Stimulated activated CD8-positive, alpha-beta memory T cell treated with anti-CD3 and anti-CD28 coated beads, Interleukin-12 subunit alpha, Interleukin-12 subunit beta, amount 100 ng/mL, for 24 hours (primary cell): Measurements from ENCODE around the gene NDFIP2.
A peak's percentile ranks its signal among the peaks of the same experiment; 100 is the strongest.

Experiments
- DNase-seq: peaks from one replicate; pipeline ENCODE4 v3.0.0-alpha.2; 2020; ENCODE audit errors: extremely low read depth

NDFIP2 gene

DNA sequence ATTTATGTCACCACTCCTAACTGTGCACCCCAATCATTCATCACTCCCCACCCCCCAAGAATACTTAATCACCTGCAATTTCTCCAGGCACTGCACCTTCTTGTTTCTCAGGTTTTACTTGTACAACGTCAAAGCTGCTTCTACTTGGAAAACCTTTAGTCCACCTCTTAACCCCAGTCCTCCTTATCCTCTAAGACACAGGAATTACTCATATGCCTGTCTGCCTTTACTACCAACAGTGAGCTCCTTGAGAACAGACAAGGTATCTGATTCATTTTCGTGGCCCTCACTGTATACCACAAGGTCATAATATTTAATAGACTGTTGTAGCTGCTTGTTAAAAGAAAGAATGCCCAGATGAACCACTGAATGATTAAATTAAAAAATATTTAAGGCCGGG lies 21.0 kb upstream of the NDFIP2 start:
- no peak for DNase-seq

DNA sequence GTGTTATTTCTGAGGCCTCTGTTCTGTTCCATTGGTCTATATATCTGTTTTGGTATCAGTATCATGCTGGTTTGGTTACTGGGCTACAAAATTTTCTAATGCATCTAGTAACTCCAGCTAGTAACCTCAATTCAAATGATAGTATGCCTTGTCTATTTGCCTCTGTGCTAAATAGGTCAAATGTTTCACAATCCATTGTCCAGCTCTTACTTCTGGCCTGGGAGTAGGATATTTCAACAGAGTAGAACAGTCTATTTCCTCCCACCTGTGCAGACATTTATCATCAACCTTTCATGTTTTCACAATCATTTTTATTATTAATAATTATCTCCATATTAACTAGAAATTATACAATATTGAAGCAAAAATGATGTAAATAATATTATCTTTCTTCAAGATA lies 18.1 kb upstream of the NDFIP2 start:
- no peak for DNase-seq

DNA sequence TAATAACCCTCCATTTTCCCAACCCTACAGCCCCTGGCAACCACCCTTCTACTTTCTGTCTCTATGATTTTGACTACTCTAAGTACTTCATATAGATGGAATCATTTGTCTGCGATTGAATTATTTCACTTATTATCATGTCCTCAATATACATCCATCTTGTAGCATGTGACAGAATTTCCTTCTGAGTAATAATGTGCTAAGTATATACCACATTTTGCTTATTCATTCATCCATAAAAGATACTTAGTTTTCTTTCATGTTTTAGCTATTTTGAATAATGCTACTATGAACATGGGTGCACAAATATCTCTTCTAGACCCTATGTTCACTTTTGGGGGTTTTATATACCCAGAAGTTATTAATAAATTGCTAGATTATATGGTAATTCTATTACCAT lies 17.4 kb upstream of the NDFIP2 start:
- no peak for DNase-seq

DNA sequence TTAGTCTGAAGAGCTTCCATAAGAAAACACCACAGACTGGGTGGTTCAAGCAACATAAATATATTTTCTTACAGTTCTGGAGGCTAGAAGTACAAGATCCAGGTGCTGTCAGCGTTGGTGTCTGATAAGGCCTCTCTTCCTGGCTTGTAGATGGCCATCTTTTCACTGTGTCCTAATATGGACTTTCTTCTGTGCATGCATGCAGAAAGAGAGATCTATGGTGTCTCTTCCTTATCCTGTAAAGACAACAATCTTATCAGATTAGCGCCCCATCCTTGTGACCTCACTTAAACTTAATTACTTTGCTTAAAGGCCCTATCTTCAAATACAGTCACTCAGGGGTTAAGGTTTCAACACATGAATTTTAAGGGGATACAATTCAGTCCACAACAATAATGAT lies 14.1 kb upstream of the NDFIP2 start:
- DNase-seq = no peak

DNA sequence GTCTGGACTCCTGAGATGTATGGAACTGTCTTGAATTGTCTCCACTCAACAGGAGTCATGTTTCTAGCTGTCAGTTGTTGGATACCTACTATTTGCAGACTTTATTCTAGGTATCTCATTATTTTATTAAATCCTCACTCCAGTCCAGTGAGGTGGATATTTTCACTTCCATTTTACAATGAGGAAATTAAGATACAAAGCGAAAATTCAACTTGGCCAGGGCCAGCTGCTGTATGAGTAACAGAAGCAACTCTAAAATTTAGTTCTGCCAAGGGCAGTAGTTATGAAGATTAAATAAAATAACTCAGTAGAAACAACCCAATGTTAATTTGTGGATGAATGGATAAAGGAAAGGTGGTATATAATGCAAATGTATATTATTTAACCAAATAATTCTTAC lies 12.6 kb upstream of the NDFIP2 start:
- no peak for DNase-seq

DNA sequence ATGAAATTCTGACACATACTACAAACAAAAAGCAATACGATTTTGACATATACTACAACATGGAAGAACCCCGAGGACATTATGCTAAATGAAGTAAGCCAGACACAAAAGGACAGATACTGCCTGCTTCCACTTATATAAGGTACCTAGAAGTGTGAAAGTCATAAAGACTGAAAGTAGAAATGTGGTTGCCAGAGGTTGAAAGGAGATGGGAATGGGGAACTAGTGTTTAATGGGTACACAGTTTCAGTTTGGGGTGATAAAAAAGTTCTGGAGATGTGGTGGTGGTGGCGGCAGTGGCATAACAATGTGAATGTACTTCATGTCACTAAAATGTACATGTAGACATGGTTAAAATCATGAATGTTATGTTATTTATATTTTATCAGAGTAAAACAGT lies 12.1 kb upstream of the NDFIP2 start:
- no peak for DNase-seq

DNA sequence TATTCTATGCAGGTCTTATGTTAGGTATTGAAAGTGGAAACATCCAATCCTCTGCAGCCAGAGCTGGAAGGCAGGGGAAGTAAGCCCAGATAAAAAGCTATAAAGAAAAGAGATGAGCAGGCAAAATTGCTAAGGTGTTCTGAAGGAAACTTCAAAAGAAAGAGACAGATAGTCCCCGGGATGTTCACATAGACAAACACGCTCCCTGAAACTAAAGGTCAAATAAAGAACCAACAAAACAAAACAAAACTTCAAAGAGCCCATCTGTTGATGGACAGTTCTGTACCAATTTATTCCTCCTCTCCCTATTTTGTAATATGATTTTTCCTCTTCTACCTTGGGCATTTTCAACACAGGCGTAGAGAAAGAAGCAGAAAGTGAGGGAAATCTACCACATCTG lies 11.3 kb upstream of the NDFIP2 start:
- no peak for DNase-seq

DNA sequence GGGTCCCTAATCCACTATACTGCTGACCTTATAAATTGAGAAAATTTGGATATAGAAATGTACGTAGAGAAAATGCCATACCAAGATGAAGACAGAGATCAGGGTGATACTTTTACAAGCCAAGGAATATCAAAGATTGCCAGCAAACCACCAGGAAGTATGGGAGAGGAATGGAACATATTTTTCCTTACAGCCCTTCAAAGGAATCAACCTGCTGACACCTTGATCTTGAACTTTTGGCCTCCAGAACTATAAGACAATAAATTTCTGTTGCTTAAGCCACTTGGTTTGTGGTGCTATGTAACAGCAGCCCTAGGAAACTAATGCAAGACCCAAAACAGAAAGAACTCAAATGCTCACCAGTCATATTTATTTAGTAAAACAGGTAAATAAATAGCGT lies 10.3 kb upstream of the NDFIP2 start:
- no peak for DNase-seq

DNA sequence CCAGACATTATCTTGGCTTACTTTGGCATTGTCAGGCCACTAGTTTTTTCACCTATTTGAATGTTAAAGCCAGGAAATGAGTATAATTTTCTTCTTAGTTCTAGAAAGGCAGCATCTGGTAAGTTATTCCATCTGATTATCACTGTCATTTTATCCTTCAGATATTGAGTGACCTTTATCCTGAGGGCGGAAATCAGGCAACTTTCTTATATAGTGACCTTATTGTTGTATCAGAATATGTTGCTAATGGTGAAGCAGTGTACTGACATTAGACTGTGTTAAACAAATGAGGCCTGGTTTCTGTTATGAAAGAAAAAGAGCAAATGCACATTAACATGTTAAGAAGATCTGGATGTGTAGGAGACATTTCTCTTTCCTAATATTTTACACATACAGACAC lies 5.4 kb upstream of the NDFIP2 start:
- no peak for DNase-seq

DNA sequence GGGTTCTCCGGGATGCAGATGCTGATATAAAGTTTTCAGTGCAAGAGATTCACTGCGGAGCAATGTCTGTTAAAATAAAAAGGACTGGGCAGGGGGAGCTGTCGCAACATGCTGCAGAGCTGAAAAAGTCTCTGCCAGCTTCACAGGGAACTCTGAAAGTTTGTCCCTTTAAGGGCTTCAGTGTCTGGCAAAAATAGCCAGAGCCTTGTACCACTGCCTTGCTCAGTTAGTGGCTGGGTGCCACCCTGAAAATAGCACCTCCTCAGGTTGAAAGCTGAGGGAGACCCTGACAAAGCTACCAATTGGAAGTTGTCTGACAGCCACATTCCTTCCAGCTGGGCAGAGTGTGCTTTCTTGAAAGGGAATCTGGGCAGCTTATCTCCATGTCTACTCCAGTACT lies 3.0 kb upstream of the NDFIP2 start:
- DNase-seq = no peak

DNA sequence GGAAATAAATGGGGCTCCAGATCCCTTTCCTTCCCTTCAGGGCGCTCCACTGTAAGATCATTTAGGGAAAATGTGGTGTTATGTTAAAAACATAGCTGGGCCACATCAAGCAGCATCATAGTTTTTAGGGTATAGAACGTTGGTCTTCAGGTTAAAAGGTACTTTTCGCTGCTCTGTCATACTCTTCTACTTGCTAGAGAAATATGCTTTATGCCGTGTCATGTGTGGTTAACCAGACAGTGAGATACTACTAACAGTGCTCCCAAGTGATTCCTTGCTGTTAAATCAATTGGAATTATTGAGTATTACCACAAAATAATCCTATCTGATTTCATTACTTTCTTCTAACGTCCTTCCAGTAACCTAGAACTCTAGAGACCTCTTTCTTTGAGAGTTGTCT lies 1.1 kb upstream of the NDFIP2 start:
- no peak for DNase-seq

DNA sequence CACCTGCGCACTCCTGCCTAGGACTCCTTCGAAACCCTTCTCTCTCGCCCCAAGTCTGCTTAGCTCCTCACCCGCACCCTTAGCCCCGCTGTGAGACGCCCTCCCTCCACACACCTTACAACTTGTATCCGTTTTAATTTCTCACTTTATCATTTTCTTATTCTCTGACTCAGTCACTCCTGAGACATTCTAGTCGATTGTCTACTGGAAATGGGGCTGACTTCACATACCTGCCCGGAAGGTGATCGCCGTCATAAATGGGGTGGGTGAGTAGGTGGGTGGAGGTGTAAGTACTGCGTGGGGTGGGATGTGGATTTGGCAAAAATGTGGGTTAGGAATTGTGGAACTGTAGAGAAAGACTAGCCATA lies 714 bp downstream of the NDFIP2 start:
- DNase-seq = peak; percentile 45

DNA sequence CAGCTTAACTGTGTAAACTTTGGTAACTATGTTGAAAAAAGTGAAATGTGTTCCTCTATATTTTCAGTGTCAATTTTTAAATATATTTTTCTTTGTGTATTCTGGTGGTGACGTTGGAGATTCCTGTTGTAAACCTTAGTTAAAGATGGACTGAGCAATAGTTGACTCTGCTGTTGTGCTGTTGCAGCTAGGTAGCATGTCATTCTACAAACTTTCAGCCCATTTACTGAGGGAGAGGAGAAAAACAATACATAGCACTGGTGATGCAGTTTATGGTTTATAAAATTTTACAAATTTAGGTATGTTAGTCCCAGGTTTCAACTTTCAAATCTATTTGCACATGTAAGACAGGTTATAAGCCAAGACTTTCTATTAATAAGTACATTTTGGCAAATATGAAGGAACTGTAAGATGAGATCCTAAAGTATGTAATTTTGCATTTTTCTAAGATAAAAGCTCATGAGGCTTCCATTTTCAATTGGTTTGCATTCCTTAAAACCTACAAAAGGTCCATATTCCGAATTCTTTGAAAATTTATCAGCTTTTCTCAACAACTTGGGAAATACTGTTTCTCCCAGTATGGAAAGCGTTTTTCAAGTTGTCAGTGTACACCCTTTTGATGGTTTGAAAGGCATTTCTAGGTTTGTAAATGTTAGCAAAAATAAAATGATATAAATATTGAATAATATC lies 1.5 kb downstream of the NDFIP2 start:
- DNase-seq = no peak

DNA sequence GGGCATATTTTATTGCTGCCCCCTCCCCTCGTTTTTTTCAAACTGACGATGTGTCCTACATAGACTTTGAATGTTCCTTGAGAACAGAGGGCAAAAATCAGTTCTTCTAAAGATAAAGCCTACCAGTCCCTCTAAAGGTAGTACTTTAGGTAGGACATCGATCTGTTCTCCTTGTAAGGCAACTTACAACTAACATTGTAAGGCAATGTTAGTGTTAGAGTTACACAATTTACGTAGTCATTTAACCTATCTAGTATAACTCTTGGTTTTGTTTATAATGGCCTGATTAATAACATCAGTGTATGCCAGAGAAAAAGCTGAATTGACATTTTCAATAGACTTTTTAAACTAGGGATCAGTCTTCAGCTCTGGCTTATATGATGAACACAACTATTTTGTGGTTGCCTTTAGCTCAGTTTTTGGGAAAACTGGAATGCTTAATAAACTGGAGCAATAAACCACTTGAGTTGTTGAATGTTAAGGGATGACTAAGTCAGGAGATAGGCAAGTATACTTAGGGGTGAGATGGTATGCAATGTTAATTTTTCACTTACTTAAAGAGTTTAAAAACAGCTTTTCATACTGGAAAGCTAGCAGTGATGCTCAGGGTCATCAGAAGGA lies 2.2 kb downstream of the NDFIP2 start:
- no peak for DNase-seq

DNA sequence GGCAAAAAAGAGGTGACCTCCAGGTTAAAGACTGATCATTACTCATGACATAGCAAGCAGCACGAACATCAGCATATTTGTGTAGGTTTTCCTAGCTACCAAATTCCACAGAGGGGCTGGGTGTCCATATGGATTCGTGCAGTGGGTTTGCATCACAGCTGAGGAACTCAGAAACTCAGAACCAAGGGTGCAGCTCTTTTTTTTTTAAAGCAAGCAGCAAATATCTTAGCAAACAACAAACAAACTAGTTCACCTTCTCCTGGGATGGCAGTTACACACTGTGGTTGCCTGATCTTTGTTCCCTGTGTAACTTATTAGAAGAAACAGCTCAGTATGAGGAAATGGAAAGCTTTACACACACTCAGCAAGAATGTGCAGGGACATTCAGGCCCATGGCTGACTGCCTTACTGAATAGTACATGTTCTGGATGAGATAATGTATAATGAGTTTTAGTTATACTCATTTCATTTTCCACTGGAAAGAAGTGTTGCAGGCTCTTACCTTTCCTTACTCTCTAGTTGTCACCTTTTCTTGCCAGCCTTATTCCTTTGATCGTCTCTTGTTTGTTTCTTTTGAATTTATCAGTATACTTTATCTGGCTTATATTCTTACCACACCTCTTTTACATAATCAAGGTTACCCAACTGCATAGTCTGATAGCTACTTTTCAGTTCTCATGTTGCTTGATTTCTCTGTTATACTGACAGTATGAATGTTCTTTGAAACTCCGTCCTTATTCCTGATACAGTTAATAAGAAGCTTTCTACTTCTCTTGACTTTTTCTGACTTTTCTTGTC lies 4.3 kb downstream of the NDFIP2 start:
- DNase-seq = no peak

DNA sequence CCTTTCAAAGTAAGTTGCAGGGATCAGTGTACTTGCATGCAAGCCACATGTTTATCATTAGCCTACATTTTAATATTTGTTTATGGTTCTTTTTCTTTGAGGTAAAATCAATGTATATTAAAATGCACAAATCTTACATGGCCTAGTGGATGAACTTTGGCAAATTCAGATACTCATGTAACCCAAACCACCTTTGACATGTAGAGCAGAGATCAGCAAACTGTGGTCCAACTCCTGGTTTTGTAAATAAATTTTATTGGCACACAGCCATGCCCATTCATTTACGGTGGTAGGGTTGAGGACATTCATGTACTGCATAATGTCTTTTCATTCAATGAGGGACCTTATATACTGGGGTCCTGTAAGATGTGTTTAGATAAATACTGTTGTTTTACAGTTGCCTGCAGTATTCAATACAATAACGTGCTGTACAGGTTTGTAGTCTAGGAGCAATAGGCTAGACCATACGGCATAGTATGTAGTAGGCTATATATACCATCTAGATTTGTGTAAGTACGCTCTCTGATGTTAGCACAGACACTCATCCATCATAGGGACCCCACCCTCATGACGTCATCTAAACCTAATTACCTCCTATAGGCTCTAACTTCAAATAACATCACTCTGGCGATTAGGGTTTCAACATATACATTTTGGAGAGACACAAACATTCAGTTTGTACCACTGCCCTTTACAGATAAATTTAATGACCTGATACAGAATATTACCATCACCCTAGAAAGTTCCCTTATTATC lies 5.7 kb downstream of the NDFIP2 start:
- DNase-seq = no peak

DNA sequence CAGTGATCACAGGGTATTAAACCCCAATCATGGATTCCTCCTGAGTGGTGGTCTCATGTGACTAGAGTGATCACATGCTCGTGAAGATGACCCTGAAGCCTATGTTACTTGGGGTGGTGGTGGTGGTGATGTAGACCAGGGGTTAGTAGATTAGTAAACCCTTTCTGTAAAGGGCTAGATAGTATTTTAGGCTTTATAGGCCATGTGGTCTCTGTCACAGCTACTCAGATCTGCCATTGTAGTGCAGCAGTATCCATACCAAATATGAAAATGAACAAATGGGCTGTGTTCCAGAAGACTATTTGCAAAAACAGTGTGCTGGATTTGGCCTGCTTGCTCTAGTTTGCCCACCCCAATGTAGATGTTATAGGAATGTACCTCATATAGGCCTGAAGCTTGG lies 9.4 kb downstream of the NDFIP2 start:
- DNase-seq = no peak

DNA sequence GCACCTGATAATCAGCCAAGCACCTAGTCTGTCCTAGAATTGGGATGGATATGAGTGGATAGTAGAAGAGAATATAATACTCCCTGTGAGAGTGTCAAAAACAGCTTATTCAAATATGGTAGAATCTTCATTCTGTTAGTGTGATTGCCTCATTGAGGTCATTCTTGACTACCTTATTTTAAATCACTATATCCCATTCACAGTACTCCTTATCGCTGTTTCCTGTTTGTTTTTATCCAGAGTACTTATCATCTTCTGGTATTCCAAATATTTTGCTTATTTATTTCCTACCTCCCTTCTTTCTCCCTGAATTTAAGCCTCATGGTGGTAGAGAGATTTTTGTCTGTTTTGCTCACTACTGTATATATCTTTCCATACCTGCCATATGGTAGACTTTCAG lies 9.9 kb downstream of the NDFIP2 start:
- DNase-seq = no peak

DNA sequence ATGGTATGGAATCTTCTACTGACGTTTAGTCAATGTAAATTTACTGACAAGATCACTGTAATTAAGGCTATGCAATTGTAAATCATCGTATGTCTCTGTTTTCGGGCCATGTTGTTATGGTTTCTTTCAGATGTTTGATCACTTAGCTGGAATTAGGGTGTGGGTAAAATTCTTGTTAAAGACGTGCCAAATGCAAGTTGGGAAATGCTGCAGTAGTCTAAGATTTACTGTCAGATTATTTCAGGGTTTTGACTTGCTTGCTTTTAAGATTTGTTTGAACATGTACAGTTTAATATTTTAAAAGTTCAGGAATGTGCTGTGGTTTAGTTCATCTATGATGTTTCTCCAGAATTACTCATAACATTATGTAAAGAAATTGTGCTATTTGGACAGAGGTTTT lies 10.8 kb downstream of the NDFIP2 start:
- no peak for DNase-seq

DNA sequence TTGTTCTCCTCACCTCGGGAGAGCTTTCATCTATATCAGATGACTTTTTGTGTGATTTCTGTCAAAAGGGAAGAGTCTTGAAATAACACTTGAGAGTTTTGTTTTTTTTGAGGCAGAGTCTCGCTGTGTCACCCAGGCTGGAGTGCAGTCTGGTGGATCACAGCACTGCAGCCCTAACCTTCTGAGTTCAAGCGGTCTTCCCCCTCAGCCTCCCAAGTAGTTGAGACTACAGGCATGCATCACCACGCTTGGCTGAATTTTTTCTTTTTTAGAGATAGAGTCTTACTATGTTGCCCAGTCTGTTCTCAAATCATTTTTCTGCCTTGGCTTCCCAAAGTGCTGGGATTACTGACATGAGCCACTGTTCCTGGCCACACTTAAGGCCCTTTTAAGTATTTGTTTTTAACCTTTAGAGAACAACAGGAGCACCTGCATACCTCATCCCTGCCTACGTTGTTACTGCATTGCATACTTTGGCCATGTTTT lies 11.4 kb downstream of the NDFIP2 start:
- no peak for DNase-seq

DNA sequence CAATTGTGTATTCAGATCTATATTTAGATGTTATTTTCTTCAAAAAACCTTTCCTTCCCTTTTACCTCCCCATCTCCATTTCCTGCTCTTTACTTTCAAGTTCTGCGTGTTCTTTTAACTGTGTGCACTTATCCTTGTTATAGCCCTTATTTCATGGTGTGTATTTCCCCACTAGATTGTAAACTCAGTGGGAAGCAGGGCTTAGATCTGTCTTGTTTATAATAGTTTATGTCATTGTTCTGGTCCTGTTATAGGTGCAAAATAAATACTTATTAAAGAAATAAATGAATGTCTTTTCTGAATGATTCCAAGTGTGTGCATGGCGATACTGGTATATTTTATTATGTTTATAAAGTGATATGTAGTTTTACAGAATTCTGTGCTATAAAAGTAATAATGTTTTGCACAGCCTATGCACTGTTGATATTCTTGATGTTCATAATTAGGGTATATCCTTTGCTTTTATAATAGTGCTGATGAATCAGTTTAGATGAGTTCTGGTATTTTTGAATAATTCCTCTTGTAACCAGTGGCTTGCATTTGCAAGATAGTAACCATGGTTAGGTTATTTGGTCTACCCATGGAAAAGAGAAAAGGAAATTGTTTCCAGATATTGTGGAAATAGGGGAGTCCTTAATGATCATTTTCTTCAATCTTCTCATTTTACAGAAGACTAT lies 12.1 kb downstream of the NDFIP2 start:
- no peak for DNase-seq

DNA sequence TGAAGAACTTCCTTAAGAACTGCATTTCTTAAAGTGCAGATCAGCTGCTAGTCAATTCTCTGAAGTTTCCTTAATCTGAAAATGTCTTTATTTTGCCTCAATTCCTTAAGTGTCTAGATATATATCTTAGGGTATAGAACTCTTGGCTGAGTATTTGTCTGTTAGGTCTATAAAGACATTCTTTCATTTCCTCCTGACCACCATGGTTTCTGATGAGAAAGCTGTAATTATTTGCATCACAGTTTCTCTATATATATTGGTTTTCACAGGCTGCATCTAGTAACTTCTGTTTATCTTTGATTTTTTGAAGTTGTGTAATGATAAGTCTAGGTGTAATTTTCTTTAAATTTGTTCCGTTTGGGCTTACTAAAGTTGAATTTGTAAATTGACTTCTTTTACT lies 15.2 kb downstream of the NDFIP2 start:
- DNase-seq = no peak
